Neural crest cell (in vitro differentiated cells): ENCODE results near the gene ARHGEF4. TPM values are rescaled to one million over a fixed set of nuclear protein-coding genes. Genes with fewer than 3 reads are reported as not detected.

Experiments
- DNase-seq: peaks from one replicate; pipeline ENCODE4 v3.0.0; 2021; ENCODE audit warnings: low read depth, mixed read lengths, low spot score
- H3K27ac Mint-ChIP-seq: one replicate; pipeline ENCODE4 v1.8.0; 2021; ENCODE audit warnings: mild to moderate bottlenecking, mixed read lengths; ENCODE audit not compliant: unreplicated experiment
- H3K27me3 Mint-ChIP-seq: 2 replicates; pipeline ENCODE4 v1.8.0; 2021; ENCODE audit warnings: low read depth, mild to moderate bottlenecking, mixed read lengths
- H3K36me3 Mint-ChIP-seq: 2 replicates; pipeline ENCODE4 v1.8.0; 2021; ENCODE audit warnings: low read depth, mild to moderate bottlenecking, mixed read lengths
- H3K4me1 Mint-ChIP-seq: 2 replicates; pipeline ENCODE4 v1.8.0; 2021; ENCODE audit warnings: mixed read lengths
- H3K4me3 Mint-ChIP-seq: one replicate; pipeline ENCODE4 v1.8.0; 2021; ENCODE audit warnings: mild to moderate bottlenecking, mixed read lengths
- H3K9me3 Mint-ChIP-seq: 2 replicates; pipeline ENCODE4 v1.8.0; 2021; ENCODE audit warnings: mixed read lengths
- CTCF ChIP-seq: fragments of 200-600 bp; sonication (generic); conservative IDR thresholded peaks from 2 replicates; pipeline ENCODE4 v1.5.0; 2021; ENCODE audit warnings: antibody characterized with exemption, mild to moderate bottlenecking
- total RNA-seq: library from RNA; stranded (reverse); gene quantifications from 2 replicates; pipeline ENCODE4 v1.2.1, GENCODE V29; 2021

The ARHGEF4 gene
- total RNA-seq, 1 donor from 2014 or later, result 22.1 TPM

DNA sequence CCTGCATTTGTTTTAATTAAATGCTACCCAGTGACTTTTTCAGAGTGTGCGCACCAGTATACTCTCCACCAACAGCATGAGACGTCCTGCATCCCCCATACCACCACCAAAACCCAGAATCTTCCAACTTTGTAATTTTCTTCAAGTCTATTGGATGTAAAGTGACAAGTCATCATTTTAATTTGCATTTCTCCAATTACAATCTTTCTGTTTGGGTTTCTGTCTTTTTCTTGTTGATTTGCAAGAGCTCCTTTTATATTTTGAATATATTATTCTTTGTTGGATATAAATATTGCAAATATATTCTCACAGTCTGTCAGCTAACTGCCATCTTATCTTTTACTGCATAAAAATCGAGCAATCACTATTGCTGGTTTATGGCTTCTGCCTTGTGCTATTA lies 160.0 kb downstream of the ARHGEF4 start:
- no peak overlapping the region for H3K27ac Mint-ChIP-seq
- TF ChIP-seq CTCF, result no peak

DNA sequence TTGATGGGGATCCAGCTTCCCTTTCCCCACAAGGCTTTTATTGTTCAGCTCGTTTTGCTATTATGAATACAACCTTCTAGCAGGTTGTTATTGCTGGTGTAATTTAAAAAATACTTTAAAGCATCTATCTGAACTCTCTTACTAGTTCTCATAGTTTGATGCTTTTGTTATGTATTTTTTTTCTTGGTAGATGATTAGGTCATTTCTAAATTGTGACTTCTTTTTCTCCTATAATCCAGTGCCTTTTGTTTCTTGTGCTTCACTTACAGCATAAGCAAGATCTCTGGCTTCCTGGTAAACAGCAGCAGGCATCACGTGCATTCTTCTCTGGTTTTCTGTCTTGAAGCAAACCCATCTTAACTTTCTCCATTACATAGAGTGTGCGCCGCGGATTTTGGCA lies 160.5 kb downstream of the ARHGEF4 start:
- no peaks in the 10 kb centered on the region for H3K27me3 Mint-ChIP-seq
- no peak for TF ChIP-seq CTCF

More for the DNA sequence above, 160.0 kb downstream of the ARHGEF4 start:
- Mint-ChIP-seq H3K27me3 (no peaks in the 10 kb centered on the region), H3K36me3 (no peaks in the 10 kb centered on the region), H3K4me1 (peaks cover 38% of the 10 kb centered on the region), H3K9me3 (no peaks in the 10 kb centered on the region), H3K4me3 (no peak overlapping the region)
- no peak for DNase-seq

GRCh38 chr2:130998561-130998960 lies 161.8 kb downstream of the ARHGEF4 start:
- no peak for TF ChIP-seq CTCF
- Mint-ChIP-seq H3K27ac (no peak overlapping the region), H3K36me3 (no peaks in the 10 kb centered on the region), H3K4me3 (no peak overlapping the region), H3K27me3 (no peaks in the 10 kb centered on the region), H3K4me1 (peaks cover 32% of the 10 kb centered on the region), H3K9me3 (no peaks in the 10 kb centered on the region)
- DNase-seq, result no peak

More for the DNA sequence above, 160.5 kb downstream of the ARHGEF4 start:
- H3K4me1 Mint-ChIP-seq, result peaks cover 38% of the 10 kb centered on the region
- no peak for DNase-seq
- H3K36me3 Mint-ChIP-seq, result no peaks in the 10 kb centered on the region
- no peak overlapping the region for H3K27ac Mint-ChIP-seq
- no peaks in the 10 kb centered on the region for H3K9me3 Mint-ChIP-seq
- H3K4me3 Mint-ChIP-seq, result no peak overlapping the region

DNA sequence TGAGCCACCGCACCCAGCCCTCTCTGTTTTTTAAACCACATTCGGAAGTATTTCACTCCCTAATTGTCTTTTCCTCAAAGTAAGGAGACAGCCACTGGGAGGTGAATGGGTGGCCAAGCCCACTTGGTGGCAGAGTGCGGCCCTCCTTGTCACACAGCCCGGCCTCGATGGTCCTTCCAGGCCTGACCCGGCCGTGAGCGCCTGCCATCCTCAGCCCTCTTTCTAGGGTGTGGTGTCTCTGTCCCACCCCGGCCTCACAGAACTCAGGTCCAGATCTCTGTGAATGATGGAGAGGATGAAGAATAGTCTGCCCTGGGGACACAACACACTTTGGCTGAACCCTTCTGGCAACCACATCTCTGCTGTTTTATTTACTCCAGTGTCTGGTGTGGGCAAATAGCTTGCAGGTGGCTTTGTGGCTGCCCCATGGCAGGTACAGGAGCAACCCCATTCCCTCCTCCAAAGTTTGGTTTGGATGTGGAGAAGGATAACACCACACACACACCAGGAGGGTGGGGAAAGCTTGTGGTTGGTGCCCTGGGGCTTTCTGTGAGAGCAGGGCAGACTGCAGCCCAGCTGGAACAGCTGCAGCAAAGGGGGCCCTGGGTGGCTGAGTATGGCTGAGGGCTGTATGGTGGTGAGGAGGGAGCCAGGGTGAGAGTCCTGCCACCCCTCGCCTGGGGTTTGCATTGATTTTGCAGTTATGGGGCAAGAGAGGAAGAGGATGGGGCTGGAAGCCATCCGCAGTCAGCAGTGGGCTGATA lies 167.9 kb downstream of the ARHGEF4 start:
- Mint-ChIP-seq H3K9me3 (no peaks in the 10 kb centered on the region), H3K4me3 (no peak overlapping the region), H3K36me3 (no peaks in the 10 kb centered on the region), H3K27ac (no peak overlapping the region), H3K4me1 (peaks cover 3% of the 10 kb centered on the region), H3K27me3 (no peaks in the 10 kb centered on the region)
- DNase-seq, result no peak
- TF ChIP-seq CTCF, result no peak

DNA sequence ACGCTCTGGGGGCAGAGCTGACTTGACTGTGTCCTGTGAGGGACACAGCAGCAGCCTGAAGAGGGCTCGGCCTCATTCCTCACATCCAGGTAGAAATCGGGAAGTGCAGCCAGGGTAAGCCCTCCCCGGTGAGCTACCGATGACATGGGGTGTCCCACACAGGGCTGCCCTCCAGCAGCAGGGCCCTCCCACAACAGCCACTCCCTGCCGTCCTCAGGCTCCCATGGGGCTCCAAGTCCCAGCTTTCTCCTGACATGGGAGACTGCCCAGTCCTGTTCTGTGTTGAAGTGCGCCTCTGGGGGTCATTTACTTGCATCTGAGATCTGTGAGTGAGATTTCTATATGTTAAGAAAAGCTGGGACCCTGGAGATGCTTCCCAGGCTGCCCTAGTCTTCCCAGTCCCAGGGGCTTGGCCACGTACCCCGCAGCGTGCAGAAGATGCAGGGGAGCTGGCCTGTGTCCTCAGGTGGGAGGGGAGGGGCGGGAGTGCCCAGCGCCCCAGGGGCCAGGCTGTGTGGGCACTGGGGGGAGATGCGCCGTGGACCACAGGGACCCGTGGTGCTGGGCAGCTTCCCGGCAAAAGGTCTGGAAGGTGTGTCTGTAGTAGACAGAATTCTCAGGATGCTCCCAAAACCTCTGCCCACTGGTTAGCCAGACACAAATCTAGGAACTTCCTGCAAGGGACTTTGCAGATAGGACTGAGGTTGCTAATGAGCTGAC lies 168.7 kb downstream of the ARHGEF4 start:
- Mint-ChIP-seq H3K27ac (no peak overlapping the region), H3K4me3 (no peak overlapping the region), H3K4me1 (no peaks in the 10 kb centered on the region), H3K36me3 (no peaks in the 10 kb centered on the region), H3K9me3 (no peaks in the 10 kb centered on the region), H3K27me3 (no peaks in the 10 kb centered on the region)
- TF ChIP-seq CTCF, result no peak
- DNase-seq, result no peak
